GM21447 (cell line): ENCODE data around the gene BORCS5.
"Not testable (repeated sequence)": the region's sequence is repeated elsewhere in the genome, so short reads cannot be mapped to it uniquely, and the experiment has no call there.

Source experiments
- ATAC-seq: cut with Tn5 transposase; IDR thresholded peaks from one replicate; pipeline ENCODE4 v1.9.1; 2021; ENCODE audit not compliant: unreplicated experiment

Gene BORCS5

DNA sequence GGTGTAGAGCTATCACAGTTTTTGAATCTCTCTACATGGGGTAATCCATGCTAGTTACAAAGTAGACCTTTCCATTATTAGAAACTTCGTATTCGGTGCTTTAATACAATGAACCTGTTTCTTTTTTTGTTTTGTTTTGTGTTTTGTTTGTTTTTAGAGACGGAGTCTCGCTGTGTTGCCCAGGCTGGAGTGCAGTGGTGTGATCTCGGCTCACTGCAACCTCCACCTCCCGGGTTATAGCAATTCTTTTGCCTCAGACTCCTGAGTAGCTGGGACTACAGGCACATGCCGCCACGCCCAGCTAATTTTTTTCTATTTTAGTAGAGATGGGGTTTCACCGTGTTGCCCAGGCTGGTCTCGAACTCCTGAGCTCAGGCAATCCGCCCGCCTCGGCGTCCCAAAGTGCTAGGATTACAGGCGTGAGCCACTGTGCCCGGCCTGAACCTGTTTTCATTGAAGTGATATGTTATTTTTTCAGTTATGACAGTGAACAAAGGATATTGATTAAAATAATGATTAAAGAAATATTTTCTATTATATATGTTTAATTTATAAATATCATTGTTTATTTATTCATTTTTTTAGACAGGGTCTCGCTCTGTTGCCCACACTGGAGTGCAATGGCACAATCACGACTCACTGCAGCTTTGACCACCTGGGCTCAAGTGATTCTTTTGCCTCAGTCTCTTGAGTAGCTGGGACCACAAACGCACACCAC is 5.3 kb upstream of the BORCS5 start:
- not testable (repeated sequence) for ATAC-seq

DNA sequence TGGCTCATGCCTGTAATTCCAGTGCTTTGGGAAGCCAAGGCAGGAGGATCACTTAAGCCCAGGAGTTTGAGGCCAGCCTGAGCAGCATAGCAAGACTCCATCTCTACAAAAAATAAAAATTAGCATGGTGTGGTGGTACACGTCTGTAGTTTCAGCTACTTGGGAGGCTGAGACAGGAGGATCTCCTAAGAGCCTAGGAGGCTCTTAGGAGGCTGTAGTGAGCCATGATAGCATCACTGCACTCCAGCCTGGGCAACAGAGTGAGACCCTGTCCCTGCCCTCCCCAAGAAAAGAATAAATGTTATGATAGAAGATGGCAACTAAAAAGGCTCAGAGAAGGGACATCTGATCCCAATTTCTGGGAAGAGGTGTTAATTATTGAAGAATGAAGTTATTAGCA is 3.6 kb upstream of the BORCS5 start:
- ATAC-seq = no peak

DNA sequence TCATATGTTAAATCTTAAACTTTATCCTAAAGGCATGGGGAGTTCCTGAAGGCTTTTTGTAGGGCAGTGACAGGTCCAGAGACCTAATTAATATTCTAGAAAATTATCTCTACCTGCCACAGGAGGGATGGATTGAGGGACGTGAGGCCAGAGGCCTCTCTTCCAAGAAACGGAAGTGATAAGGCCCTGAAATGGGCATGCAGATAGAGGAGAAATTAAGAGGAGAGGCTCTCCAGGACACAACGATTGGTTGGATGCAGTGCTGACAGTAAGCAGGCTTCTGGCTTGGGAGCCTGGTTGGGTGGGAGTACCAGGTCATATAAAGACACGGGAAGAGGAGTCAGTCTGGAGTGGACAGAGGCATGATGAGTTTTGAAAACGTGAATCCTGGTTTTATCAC is 3.1 kb upstream of the BORCS5 start:
- no peak for ATAC-seq

DNA sequence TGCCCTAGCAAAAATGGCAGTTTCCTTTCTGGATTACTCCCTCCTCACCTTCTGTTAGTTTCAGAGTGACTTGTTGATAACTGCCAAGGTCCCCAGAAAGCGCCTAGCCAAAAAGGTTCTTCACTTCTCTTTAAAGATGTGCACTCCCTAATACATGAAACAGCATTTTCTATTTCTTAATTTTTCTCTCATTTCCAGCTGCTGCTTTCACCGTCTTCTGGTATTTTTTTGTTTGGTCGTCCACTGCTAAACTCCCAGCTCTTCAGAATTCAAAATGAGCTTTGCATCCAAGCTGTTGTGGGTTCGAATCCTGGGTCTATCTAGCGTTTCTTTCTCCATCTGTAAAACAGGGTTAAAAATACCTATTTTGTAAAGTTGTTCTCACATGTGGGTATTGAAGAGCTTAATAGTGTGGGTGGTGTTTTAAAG is 397 bp upstream of the BORCS5 start:
- no peak for ATAC-seq

DNA sequence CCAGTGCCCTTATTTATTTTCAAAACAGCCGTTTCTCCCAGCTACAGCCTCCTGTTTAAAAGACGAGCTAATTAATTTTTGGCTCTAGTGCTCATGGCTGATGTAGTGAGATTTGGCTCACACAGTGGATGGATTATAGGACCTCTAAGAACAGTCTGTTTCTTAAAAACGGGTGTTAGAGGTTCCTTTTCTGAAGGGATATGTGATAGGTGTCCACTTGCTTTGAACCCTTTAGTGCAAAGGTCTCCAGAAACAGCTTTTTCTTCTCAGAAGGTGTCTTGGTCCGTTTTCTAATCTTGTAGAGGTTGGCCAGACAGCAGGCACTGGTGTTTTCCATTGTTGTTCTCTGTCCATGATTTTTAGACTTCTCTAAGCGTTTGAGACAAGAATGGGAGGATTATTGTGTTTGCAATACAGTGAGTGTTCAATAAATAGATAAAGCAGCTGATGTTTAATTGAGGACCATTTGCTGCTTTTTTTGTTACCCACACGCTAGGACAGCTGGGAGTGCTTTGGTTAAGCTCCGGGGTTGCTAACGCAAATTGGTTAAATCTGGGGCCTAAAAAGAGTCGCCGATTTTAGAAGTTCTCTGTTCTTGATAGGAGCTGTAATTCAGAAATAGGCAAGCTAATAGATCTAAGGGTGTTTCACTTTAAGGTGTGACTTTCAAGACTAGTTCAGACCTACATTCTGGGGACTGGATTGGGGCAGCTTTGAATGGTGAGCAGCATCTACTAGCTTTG is 1.0 kb downstream of the BORCS5 start:
- no peak for ATAC-seq

DNA sequence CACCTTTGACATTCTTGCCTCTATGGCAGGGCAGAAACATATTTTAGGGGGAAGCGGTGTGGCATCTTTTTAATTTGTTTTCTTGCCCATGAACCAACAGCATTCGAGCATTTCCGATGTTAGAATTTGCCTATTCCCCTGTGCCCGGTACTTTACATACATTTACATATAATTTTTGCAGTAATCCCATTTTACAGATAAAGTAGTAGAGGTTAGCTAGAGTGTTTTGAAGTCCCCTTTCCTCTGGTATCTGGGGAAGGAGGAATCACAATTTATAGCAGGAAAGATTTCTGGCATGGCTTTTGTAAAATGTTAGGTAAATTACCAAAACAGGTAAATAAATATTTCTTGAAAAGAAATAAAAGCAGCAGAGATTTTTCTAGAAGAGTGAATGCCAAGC is 1.6 kb downstream of the BORCS5 start:
- no peak for ATAC-seq

DNA sequence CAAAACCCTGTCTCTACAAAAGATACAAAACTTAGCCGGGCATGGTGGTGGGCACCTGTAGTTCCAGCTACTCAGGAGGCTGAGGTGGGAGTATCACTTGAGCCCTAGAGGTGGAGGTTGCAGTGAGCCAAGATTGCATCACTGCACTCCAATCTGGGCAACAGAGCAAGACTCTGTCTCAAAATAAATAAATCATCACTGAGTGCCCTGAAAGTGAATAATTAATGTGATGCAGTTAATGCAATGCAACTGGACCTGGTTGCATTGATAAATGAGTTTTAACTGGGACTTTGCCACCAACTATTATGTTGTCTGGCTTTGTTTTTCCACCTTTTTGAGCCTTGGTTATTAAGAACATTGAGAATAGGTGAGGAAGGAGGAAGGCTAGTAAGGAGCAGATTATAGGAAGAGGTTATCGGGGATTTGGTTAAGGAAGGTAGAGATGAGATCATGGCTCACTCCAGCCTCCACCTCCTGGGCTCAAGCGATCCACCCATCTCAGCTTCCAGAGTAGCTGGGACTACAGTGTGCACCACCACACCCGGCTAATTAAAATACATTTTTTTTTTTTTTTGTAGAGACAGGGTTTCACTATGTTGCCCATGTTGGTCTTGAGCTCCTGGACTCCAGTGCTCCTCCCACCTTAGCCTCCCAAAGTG is 8.0 kb downstream of the BORCS5 start:
- ATAC-seq = no peak

DNA sequence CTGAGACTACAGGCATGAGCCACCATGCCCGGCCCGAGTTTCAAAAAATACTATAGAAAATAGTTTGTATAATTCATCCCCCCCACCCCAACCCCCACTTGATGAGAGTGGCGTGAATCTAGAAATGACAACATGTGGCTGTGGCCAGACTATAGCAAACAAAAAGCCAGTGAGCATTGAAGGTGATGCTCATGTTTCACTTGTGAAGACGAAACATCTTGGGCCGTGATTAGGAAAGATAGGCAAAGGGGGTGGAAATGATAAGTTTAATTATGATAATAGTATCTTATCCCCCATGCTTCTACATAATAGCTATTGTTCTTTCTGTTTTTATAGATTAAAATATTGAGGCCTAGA is 8.5 kb downstream of the BORCS5 start:
- ATAC-seq = no peak

DNA sequence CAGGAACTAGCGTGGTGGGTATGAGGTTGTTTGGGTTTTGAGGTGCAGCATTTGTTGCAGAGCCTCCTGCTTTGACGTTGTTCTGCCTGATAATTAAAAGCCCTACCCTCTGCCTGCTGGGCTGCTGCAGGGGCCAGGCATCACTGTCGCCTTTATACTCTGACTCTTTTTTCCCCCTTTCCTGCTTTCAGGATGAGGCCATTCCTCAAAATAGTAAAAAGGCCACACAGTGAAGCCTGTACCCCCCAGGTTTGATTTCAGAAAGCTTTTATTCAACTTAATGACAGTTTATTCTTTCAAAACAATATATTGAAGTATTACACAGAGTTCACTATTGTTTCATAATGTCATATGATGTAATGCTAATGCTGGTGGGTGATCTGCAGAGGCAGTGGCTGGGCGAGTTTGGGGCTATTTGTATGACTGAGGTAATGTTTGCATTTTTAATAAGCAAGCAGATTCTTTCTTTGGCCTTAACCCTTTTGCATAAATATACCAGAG is 9.1 kb downstream of the BORCS5 start:
- ATAC-seq = no peak

DNA sequence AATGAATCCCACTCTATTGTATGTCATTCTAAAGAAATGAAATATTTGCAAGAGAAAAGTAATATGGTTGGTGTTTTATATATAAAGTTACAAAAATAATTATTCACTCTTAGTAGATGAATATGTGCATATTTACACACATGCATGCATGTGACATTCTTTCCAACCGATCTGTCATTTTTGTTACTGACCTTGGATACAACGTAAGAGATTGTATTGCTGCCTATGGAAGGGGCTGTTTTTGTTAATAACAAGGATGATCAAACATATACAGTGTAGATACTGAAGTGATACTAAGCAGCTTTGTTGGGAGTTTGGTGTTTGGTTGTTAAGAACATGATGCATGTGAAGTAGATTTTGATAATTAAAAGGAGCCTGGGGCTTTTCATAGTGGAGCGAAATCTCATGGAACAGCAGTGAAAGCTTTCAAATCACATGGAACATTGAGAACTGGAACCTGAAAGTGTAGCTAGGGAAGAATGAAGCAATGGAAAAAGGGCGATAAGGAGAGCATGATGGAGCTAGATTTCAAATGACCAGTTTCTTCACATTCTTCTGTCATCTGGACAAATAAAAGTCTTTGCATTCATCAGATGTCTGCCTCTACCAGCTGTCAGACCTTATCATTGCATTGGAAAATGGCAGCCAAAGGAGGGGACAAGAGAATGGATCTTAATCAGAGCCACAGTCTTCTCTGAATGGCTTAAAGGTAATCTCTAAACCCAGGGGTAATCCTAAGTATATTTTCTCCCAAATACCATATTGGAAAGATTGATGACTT is 10.0 kb downstream of the BORCS5 start:
- ATAC-seq = no peak

DNA sequence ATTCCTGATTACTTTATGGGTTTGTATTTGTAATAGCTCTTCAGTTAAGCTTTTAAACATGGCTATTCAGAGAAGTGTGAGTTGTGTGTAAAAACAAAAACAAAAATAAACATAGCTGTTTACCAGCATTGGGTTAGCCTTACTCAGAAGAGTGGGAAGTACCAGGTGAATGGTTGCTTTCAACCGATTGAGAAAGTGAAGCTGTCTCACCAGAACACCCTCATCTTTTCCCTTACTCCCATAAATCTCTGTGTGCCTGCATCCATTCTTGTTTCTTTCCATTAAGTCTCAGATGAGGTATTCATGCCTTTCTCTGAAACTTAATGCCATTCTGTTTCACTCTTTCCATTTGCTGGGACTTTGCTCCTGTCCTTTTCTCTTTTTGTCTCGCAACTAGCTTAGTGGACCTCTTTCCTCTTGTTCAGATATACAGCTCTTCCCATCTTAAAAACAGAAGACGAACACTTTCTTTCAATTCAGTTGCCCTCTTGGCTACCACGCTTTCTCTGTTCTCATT is 10.7 kb downstream of the BORCS5 start:
- ATAC-seq = no peak

DNA sequence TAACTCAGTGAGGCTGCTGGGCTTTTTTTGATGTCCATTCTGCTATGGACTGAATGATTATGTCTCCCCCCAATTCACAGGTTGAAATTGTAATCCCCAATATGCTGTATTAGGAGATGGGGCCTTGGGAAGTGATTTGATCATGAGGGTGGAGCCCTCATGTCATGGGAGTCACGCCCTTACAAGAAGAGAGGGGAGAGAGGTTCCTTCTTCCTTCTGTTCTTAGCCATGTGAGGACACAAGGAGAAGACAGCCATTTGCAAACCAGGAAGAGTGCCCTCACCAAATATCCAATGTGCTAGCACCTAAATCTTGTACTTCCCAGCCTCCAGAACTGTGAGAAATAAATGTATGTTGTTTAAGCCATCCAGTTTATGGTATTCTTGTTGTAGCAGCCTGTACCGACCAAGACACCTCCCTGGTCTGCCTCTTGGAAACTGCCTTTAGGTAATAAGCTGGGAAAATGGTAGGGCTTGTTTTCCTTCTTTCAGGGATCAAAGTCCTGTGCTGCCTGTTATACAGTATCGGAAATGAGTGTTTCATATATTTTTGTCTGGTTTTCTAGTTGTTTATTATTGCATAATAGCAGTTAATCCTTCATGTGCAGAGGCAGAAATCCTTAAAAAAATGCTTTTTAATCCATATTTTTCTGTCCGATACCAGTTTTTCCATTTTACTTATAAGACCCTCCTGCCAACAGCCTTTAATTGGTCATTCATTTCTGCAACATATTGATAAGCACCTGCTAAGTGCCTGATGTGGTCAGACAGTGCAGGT is 16.3 kb downstream of the BORCS5 start:
- ATAC-seq = no peak

DNA sequence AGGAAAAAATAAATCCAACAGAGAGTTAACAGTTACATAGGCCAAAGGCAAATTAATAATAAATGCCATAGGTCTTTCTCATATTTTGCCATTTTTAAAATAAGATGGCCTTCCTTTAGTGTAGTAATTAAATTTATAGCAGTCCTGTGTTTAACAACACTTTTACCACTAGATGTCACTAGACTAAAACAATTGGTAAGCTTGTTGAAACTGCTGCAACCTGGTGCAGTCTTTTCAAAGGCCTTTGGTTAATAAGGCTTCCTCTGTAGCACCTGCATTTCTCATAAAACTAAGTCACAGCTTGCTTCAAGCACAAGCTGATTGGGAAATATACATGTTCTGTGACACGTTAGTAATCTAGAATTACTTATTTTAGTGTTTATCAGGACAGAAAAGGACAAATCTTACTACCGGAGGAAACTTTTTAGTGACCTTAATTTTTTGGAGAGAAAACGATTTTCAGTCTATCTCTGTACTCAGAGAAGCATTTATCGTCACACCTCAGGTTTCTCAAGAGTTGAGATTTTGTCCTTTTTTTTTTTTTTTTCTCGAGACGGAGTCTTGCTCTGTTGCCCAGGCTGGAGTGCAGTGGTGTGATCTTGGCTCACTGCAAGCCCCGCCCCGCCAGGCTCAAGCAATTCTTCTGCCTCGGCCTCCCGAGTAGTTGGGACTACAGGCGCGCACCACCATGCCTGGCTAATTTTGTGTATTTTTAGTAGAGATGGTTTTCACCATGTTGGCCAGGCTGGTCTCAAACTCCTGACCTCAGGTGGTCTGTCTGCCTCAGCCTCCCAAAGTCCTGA is 20.0 kb downstream of the BORCS5 start:
- peak; percentile 64 for ATAC-seq

DNA sequence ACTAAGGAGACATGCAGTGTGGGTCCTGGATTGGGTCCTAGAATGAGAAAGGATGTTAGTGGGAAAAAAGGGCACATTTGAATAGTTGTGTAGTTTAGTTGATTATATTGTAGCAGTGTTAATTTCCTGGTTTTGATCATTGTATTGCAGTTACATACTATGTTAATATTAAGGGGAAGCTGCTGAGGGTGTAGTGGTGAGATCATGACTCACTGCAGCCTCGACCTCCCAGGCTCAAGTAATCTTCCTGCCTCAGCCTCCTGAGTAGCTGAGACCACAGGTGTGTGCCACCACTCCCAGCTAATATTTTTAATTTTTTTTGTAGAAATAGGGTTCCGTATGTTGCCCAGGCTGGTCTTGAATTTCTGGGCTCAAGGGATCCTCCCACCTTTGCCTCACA is 21.7 kb downstream of the BORCS5 start:
- ATAC-seq = no peak

DNA sequence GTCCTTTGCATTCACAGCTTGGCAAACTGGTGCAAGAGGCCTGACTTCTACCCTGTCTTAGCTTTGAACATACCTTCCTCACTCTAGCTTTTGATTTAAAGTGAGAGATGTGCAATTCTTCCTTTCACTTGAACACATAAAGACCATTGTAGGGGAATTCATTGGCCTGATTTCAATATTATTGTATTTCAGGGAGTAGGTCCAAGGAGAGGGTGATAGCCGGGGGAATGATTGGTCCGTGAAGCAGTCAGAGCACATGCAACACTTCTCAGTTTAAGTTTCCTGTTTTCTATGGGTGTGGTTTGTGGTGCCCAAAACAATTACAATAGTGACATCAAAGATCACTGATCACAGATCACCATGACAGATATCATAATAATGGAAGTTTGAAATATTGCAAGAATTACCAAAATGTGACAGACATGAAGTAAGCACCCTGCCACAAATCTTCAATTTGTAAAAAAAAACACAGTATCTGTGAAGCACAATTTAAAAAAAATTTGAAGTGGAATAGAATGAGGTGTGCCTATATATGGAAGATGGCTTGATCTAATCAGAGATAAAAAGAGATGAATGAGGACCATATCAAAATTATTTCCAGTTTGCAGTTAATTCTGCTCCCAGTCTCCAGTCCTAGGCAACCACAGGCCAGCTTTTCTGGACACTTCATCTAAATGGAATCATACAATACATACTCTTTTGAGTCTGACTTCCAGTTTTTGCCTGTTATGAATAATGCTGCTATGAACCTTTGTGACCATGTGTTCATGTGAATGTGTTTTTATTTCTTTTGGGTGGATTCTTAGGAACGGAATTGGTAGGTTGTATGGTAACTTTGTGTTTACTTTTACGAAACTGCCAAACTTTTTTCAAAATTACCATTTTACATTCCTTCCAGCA is 23.2 kb downstream of the BORCS5 start:
- no peak for ATAC-seq

DNA sequence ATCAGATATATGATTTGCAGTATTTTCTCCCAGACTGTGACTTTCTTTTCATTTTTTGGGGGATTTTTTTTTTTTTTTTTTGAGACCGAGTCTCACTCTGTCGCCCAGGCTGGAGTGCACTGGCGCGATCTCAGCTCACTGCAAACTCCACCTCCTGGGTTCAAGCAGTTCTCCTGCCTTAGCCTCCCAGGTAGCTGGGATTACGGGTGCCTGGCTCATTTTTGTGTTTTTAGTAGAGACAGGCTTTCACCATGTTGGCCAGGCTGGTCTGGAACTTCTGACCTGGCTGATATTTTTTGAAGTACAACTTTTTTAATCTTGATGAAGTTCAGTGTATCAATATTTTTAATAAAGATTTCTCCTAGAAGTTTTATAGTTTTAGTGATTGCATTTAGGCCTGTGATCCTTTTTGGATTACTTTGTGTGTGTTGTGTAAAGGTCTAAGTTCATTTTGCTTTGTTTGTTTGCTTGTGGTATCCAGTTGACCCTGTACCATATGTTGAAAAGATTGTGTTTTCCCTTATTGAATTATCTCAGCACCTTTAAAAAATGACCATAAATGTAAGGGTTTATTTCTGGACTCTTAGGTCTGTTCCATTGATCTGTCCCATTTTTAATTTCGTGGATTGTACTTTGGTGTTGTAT is 24.2 kb downstream of the BORCS5 start:
- ATAC-seq = no peak

DNA sequence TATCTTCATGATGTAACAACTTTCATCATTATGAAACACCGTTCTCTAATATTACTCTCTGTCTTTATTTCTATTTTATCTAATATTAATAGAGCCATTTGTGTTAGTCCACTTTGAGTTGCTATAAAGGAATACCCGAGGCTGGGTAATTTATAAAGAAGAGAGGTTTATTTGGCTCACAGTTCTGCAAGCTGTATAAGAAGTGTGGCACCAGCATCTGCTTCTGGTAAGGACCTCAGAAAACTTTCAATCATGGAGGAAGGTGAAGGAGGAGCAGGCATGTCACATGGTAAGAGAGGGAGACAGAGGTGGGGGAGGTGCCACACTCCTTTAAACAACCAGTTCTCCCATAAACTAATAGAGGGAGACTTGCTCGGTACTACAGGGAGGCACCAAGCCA is 25.1 kb downstream of the BORCS5 start:
- ATAC-seq = no peak
